ENCODE results near the gene MBP.

The MBP gene

DNA sequence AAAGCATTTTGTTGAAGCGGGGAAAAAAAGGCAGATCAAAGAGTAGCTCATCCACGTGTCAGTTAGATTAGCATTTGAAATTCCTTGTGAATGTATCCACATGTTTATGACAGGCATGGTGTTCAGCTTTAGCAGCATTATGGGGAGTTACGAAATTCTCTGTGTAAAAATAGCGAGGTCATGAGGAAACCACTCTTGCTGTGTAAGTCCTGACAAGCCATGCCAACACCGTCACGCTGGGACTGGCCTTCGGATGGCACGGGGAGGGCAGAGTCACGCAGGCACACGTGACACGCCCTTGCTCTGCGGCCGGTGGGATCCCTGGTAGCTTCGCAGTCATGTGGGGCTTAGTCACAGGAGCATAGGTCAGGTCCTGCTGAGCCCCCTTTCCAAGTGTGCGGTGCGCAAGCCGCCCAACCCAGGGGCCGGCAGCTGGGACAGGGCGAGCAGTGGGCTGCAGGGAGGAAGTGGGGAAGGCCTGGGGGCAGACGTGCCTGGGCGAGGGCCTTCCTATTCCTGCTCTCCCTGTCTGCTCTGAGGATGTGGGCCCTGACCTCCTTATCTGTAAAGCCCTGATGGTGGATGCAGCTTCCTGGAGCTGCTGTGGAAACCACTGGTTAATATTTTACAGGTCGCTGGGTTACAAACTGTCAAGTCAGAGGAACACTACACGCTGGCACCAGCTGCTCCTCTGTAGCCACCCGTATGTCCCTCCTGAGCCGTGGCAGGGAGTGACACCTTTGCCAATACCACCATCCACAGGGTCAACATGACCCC is 18.0 kb downstream of the MBP start:
- DNase-seq (ENCODE audit: low read depth, low spot score) = no peak

DNA sequence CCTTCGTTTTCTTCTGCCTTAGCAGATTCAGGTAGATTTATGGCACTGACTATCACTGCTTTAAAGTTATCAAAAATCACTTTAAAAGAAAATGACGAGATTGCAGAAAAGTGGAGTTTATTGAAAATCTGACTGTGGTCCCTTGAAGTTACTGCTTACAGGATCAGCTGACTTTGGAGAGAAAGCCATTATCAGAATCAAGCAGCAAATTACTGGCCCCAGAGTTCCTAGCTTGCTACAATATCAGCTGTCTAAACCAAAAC is 18.5 kb downstream of the MBP start:
- DNase-seq (ENCODE audit: low read depth, low spot score) = no peak

DNA sequence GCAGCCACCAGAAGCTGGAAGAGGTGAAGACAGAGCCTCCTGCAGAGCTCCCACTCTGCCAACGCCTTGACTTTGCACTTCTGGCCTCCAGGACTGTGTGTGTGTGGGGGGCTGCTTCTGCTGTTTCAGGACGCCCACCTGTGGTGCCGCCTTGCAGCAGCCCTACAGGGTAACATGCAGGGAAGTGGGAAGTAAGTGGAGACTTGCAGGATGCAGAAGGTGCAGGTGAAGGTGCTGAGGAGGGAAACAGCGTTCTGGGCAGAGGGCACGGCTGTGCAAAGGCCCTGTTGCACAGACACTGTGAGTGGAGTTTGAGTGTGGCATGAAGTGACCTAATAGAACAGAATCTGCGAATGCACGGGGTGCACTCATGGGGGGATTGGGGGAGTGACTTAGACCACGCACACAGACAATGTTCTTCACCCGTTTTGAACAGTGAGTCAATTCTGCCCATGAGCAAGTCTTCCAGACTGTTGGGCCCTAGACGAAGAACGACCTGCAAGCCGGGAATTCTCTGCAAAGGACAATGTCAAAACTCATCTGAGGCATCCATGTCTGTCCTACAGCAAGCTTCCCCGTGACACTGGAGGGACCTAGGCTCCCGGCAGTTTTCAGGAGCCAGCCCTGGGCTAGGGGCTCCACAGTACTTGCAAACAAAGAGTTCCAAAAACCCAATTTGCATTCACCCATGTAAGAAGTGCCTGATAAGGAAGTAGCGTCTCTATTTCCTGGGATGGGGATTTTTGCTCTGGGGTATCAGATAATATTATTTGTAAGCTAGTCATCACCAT is 19.0 kb downstream of the MBP start:
- DNase-seq (ENCODE audit: low read depth, low spot score) = no peak

DNA sequence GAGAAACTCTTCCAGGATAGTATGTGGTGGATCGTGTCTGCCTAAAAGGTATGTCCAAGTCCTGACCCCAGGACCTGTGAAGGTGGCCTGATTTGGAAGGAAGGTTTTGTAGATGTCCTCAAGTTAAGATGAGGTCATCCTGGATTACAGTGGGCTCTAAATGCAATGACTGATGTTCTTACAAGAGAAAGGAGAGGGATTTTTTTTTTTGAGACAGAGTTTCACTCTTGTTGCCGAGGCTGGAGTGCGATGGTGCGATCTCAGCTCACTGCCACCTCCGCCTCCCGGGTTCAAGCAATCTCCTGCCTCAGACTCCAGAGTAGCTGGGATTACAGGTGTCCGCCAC is 19.9 kb downstream of the MBP start:
- DNase-seq (ENCODE audit: low read depth, low spot score) = no peak

DNA sequence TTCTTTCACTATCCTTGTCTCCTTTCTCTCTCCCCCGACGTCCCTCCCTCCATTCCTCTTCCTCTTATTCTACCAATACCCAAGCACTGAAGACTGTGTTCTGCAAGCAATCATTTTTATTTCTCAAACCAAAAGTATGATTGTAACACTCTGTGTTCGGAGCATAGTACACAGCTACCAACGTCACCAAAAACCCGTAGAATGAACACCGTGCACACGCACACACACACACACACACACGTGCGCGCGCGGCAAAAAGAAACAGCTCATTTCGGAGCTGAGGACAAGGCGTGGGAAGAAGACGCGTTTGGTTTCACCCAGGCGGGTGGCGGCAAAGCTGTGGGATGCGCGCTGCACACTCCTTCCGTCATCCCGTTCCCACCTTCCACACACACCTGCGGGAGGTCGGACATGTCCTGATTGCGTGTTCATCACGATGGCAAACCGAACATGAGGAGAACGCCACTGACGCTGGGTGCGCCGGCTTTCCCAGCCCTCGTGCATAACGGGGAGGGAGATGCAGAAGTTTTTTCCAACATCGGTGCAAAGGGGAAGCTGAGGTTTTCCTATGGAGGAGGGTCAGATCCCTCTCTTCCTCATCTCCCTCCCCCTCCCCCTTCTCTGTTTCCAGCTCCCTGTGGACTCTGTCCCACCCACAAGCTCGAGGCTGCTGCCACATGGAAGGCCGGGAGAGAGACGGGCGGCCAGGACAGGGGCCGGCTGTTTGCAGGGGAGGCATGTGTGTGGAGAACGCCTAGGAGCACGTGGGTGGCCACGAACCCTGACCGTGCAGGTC is 20.4 kb downstream of the MBP start:
- no peak for DNase-seq (ENCODE audit: low read depth, low spot score)

DNA sequence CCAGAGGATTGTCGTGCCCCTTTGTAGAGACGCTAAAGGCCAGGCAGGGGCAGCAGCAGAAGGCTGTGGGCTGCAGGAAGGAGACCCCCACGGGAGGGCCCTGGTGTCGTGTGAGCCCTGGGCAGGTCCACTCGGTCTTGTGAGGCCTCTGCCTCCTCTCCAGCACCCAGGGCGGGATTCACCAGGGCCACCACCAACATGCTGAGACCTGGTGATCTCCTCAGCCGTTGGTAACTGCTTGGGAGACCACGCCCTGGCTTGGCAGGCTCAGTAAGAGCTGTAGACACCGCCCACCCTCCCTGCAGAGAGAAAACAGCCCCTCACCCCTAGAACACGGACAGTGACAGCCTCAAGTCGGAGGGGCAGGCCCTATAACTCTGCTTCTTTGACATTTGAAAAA is 21.1 kb downstream of the MBP start:
- no peak for DNase-seq (ENCODE audit: low read depth, low spot score)

DNA sequence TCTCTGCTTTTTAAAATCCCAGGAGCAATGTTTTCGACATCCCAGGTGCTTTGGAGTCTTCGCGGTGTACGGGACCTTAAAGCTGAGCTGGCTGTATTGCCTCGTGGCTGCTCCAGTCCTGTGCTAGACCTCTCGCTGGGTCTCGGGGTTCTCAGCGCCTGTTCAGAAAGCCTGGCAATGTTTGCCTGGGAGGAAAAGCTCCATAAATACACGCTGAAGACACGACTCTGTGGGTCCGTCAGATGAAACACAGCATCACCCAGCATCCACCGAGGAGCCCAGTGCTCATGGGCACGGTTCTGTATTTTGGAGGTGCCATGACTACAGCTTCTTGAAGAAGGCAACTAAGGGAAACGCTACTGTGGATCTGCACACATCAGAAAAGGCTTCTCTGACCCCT is 21.6 kb downstream of the MBP start:
- no peak for DNase-seq (ENCODE audit: low read depth, low spot score)

DNA sequence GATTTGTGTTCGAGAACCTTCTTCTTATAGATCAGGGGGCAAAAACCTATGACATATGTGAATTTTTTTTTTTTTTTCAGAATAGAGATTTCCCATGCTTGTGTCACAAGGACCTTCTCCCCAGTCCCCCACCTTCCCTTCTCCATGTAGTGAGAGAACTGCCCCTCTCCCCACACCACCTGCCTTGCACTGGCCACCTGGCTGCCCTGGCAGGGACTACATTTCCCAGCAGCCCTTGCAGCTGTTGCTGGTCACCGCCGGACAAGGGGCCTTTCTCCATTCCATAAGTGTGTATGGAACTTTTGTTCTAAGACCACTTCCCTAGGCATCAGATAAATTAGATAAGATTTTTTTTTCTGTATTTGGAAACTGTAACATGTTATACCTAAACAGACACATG is 22.2 kb downstream of the MBP start:
- no peak for DNase-seq (ENCODE audit: low read depth, low spot score)

DNA sequence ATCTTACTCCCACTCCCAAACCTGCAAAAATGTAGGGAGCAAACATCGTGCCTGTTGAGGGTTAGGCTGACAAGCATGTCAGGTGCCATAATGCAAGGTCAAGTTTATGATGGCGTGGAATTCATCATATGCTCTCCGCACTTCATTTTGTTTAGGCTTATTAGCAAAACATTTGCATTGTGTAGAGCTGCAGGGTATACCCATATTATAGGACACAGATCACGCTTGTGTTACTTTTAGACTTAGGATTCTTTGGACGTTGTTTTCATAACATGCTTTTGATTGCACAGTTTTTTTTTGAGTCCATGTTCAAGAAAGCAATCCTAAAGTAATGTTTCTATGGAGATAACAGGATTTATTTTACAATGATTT is 22.9 kb downstream of the MBP start:
- no peak for DNase-seq (ENCODE audit: low read depth, low spot score)

DNA sequence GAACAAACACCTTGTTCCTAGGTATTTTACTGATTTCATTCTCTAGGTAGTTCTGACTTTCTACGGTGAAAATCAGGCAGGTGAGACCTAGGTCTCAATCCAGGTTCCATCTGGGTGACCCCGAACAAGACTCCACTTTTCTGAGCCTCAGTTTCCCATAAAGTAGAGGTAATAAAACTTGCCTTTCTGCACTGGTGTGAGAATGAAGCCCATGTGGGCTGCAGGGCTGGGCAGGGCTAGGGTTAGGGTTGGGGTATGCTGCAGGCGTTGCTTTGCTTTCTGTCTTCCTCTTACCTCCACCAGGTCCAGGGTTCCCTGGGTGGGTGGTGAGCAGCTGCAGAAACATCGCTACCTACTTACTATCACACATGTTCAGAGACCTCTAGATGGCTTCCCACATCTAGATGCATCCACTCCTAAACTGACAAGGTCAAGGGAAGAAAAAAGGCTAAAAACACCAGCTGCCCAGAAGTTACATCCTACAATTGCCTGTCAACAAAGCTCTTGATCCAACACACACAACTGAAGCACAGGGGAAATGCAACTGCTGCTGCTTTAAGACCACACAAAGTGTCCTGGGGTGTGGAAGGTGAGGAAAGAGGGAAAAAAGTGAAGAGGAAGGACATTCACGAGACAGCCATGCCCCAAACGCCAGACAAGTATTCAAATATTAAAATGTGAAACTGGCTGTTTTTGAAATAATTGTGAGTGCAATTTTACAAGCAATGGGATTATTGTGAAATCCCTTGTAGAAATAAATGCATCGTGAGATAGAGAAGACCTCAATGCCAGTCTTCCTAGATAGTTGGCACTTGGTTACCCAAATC is 23.5 kb downstream of the MBP start:
- no peak for DNase-seq (ENCODE audit: low read depth, low spot score)

DNA sequence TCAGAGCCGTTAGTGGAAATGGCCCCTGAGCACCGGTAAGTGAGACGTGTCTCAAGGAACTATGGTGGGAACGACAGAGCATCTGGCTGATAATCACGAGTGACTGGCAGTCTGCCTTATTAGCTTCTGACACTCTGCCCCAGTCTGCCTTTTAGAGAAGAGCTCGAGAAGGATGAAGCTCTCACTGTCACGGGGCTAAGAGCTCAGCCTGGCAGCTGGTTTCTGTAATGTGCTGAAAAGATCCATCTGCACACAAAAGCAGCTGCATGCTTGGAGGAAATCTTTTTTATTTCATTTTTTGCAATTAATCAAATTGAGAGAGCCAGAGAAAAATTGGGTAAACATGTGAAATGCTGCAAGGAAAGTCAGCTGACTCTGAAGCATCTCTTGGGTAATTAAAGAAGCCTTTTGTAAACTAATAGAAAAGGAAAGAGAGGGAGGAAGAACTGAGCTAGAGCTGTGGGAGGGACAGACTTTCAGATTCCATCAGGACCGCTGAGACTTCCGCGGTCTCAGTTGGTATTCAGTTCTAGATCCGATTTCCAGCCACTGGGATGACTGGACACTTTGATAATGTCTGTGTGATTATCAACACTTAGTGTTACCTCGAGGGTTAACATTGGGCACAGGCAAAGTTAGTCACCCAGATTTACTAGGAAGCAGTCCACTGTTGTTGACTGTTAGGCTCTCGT is 24.4 kb downstream of the MBP start:
- no peak for DNase-seq (ENCODE audit: low read depth, low spot score)

DNA sequence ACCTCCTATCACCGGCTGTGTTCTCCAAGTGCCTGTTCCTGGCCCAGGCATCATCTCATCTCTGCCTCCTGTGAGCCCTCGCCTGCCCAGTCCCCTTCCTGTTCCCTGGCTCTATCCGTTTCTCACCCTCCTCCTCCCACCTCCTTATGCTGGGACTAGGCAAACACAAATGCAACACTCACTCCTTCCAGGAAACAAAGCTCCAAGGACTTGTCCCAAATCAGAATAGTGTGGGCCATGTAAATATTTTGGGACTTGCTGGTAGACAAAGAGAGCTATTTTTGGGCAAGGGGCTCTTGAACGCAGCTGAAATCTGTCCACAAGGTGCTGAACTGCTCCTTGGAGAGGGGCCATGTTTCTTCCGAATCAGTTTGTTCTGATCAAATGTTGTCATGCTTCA is 25.3 kb downstream of the MBP start:
- no peak for DNase-seq (ENCODE audit: low read depth, low spot score)

DNA sequence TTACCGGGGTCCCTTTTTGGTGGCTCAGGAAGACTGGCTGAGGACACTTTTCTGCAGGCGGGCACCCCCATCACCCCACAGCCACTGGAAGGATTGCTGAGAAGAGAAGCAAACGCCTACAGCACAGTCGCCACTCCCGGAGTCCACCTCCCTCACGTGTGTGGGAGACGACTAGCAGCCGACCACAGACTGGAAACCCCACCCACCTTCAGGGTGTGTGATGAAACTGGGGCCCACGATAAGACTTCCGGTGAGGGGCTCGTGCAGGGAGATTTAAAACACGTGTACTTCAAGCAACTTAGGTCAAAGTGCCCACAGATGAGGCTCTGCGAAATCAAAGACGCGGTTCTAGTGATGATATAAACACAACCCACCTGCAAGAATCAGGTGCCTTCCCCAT is 26.3 kb downstream of the MBP start:
- peak; percentile 64 for DNase-seq (ENCODE audit: low read depth, low spot score)

DNA sequence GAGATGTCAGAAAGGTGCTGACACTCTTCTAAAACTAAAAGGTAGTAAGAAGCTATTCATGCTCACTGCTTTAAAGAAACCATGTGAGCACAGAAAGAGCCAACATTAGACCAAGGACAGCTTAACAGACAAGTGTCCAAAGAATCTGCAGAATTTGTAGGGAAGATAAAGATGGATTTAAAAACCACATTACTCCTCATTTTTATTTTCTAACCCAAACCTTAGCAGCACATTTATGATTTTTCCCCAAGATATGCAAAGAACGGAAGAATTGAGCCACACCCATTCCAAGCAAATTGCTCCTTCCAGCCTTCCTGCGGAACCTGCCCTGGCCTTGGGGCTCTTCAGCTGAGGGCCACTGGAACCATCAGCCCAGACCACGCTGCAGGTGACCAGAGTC is 26.9 kb downstream of the MBP start:
- no peak for DNase-seq (ENCODE audit: low read depth, low spot score)

DNA sequence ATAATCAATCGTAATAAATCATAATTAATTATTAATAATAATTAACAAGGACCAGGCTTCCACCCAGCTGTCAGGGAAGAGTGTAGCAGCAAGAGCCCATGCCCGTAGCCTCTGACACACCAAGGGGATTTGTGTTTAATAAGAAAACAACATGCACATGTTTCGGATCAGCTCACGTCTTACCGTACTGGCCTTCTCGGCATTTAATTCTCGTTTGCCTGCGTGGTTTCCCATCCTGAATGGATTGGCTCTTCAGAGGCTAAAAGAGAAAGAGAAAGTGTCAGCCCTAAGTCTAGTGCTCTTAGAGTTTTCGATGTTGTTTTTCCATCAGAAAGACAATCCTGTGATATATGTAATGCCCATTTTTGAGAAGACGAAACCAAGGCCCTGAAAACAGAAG is 27.6 kb downstream of the MBP start:
- no peak for DNase-seq (ENCODE audit: low read depth, low spot score)

DNA sequence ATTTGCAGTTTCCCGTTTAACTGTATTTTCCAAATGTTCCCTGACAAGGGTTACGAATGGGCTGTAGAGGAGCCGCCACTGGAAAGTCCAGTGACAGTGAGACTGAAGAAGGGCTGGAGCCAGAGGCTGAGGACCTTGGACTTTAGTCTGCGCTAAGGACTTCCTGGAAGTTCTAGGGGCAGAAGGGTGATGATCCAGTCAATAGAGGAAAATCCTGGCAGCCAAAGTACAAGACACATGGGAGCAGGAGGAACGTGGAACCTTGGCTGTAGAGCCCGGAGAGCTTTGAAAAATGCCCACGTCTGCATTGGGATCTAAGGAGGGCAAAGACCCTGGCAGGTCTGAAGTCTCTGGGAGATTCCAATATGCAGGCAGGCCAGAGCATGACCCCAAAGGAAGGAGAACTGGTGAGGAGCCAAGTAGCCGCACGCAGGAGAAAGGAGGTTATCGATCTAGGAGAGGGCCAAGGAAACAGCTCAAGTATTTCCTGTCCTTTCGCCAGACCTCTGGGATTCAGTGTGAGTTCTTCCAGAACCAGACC is 28.5 kb downstream of the MBP start:
- no peak for DNase-seq (ENCODE audit: low read depth, low spot score)

DNA sequence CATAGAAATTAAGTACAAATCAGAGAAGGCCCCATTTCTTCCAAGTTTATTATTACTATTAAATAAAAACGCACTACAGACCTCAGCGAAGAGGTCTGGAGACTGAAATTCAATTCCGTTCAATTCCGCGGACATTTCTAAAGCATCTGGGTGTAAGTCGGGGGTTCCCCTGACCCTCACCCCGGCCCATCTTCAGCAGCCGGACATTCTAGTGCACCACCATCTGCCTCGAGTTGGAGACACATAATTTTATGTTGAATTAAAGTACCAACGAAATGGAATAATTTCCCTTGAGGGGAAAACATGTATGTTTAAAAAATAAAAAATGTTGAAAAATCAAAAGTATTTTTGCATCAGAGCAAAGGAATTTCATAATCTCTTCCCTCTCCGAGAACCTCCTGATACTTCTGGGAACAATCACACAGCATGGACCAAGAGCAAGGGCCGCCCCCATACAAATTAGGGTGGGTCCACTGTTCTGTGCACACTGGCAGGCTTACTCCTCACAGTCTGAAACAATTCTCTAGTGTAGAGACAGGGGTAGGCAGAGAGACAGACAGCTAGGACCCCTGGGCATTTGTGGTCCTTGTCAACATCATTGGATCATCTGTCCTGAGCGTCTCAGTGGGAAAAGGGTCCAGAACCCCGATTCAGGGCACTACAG is 29.3 kb downstream of the MBP start:
- DNase-seq (ENCODE audit: low read depth, low spot score) = no peak

DNA sequence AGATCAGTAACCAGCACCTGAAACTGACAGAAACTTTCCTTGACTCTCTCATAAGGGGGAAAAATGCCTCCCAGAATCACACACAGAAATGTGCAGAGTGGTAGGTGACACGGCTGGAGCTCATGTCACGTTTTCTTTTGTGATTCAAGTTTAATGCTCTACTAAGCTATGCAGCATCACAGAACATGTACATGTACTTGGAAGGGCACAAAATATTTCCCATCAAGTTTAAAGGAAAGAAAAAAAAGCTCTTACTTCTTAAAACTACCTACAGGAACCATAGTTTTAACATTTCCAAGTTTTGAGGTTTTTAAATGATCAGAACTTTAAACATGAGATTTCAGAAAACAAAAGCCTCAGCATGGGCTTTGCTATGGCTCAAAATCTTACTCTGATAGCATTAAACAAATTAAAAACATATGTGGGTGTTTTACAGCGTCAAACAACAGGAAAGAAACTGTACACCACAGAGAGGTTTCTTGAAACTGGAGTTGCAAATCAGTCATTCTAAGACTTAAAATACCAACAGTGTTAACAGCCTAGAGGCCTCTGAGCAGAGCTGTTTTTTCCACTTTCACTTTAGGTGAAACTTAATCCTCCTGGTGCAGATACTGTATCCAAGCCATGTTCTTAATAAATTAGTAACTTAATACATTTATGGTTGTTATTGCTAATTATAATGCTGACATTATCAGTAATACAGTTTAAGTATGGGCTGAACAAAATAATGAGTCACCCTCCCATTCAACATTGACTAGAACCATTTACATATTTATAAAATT is 30.1 kb downstream of the MBP start:
- DNase-seq (ENCODE audit: low read depth, low spot score) = no peak

DNA sequence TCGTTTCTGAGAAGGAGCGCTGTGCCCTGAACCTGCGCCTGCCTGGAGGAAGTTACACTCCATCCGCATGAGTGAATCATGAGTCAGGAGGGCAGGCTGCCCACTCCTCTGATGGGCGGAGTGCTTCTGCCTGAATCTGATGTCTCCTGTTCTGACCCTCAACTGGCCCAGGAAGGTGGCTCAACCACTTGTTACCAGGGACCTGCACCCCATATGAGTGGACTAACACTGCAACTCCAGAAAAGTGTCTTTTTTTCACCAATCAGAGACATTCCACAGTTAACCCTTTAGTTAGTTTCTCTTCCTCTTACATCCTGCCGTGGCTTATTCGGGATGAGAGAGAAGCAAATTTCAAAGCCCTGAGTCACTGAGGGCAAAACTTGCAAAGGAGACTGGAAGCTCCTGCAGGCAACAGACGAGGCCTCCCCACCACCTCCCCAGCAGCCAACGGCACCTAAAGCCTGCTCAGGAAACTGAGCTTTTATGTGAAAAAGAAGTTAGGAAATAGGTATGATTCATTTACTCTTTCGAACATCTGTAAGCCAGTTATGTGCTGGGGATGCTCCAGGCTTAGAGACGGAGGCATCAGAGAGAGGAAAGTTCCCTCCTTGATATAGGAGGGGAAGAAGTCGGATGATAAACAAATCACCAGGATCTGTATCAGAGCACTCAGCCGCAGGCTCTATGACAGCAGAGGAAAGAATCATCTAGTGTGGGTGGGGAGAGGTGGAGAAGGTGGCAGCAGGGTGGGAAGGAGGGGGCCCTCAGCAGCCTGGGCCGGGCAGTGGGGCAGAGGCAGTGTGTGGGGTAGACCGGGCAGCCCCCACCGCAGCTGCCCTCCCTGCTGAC is 30.9 kb downstream of the MBP start:
- DNase-seq (ENCODE audit: low read depth, low spot score) = no peak

Data from activated CD4-positive, CD25-positive, alpha-beta regulatory T cell treated with anti-CD3 and anti-CD28 coated beads, Interleukin-2, amount 50 U/mL, for 16 hours (primary cell).